HCT116 (cell line): ENCODE results near the gene NRGN.

Source experiments
- CTCF ChIP-seq, 3 experiments: fragments of 200-600 bp in 1 of 3; sonication (generic) in 1 of 3; IDR thresholded peaks in 2 of 3; conservative IDR thresholded peaks in 1 of 3; 2 replicates each; pipeline ENCODE4 v1.5.1; 2012 to 2017; ENCODE audit warnings: low read depth in 2 of 3, low read length in 2 of 3, antibody characterized with exemption in 1 of 3, borderline replicate concordance in 1 of 3, control low read depth in 1 of 3, mild to moderate bottlenecking in 1 of 3, mixed read lengths in 1 of 3, mixed run types in 1 of 3, moderate library complexity in 1 of 3; ENCODE audit not compliant: insufficient read depth in 1 of 3
- EZH2phosphoT487 ChIP-seq: fragments of 200-600 bp; IDR thresholded peaks from 2 replicates; pipeline ENCODE4 v1.6.1; 2018; ENCODE audit warnings: antibody characterized with exemption, borderline replicate concordance
- POLR2A ChIP-seq: IDR thresholded peaks from 2 replicates; pipeline ENCODE4 v1.7.0; 2011; ENCODE audit warnings: borderline replicate concordance; ENCODE audit not compliant: insufficient read depth, insufficient read length; ENCODE audit errors: extremely low read depth
- POLR2AphosphoS5 ChIP-seq: IDR thresholded peaks from 2 replicates; pipeline ENCODE4 v1.6.1; 2011; ENCODE audit warnings: mild to moderate bottlenecking, low read depth, low read length, moderate library complexity
- TCF7L2 ChIP-seq: IDR thresholded peaks from 2 replicates; pipeline ENCODE4 v1.7.0; 2011; ENCODE audit warnings: borderline replicate concordance, inconsistent platforms; ENCODE audit not compliant: insufficient read depth, insufficient read length; ENCODE audit errors: extremely low read depth
- ZFX ChIP-seq: fragments of 450-650 bp; IDR thresholded peaks from 2 replicates; pipeline ENCODE4 v1.6.1; 2017

- no peak for TF ChIP-seq POLR2A
- TF ChIP-seq EZH2phosphoT487 = no peak
- TF ChIP-seq POLR2AphosphoS5 = no peak
- TF ChIP-seq CTCF (IDR thresholded peaks at IDR 0.05 in 2 of 3, conservative IDR thresholded peaks at IDR 0.05 in 1 of 3; ENCODE audit: borderline replicate concordance in 1 of 3, insufficient read depth in 1 of 3, low read depth in 2 of 3, low read length in 2 of 3) = no peak
- no peak for TF ChIP-seq ZFX
- no peak for TF ChIP-seq TCF7L2
Observed at GRCh38 chr11:124751391-124751740, 11.6 kb downstream of the NRGN start.
